Stimulated activated CD8-positive, alpha-beta memory T cell treated with anti-CD3 and anti-CD28 coated beads, Interleukin-4, amount 100 ng/mL, for 4 hours (primary cell): ENCODE data around the gene LCP2.

Experiments used
- DNase-seq, 2 donors: peaks; one replicate each; pipeline ENCODE4 v3.0.0-alpha.2; 2020; ENCODE audit warnings: low read depth in 2 of 2, low spot score in 1 of 2

Gene LCP2

GRCh38 chr5:170276140-170276539, 21.4 kb downstream of the LCP2 start:
- DNase-seq = no peak

- no peak for DNase-seq
Observed at GRCh38 chr5:170275376-170275994, 22.1 kb downstream of the LCP2 start.

GRCh38 chr5:170273968-170274710, 23.4 kb downstream of the LCP2 start:
- no peak for DNase-seq

GRCh38 chr5:170270293-170271069, 27.1 kb downstream of the LCP2 start:
- DNase-seq = no peak

- DNase-seq = peak in 1 of 2 donors; percentile 43
Observed at GRCh38 chr5:170269579-170269978, 28.0 kb downstream of the LCP2 start.

GRCh38 chr5:170268884-170269283, 28.7 kb downstream of the LCP2 start:
- no peak for DNase-seq

- DNase-seq = no peak
Observed at GRCh38 chr5:170268153-170268689, 29.4 kb downstream of the LCP2 start.

GRCh38 chr5:170267431-170268152, 30.0 kb downstream of the LCP2 start:
- peak; percentile 53 to 59 for DNase-seq

- DNase-seq = no peak
Observed at GRCh38 chr5:170266570-170267381, 30.8 kb downstream of the LCP2 start.

GRCh38 chr5:170265522-170265921, 32.1 kb downstream of the LCP2 start:
- DNase-seq = no peak

GRCh38 chr5:170263906-170264305, 33.7 kb downstream of the LCP2 start:
- no peak for DNase-seq

GRCh38 chr5:170262061-170263045, 35.2 kb downstream of the LCP2 start:
- DNase-seq = no peak

GRCh38 chr5:170261528-170262043, 36.0 kb downstream of the LCP2 start:
- DNase-seq = no peak

- DNase-seq = no peak
Observed at GRCh38 chr5:170257370-170257769, 40.2 kb downstream of the LCP2 start.

GRCh38 chr5:170256571-170256970, 41.0 kb downstream of the LCP2 start:
- DNase-seq = no peak

GRCh38 chr5:170254056-170254455, 43.5 kb downstream of the LCP2 start:
- DNase-seq = peak; percentile 44 to 51

GRCh38 chr5:170252720-170253350, 44.7 kb downstream of the LCP2 start:
- DNase-seq = no peak

GRCh38 chr5:170252109-170252508, 45.5 kb downstream of the LCP2 start:
- no peak for DNase-seq
